Measurements from ENCODE around the gene SETDB2. TPM values are rescaled to one million over a fixed set of nuclear protein-coding genes. Genes with fewer than 3 reads are reported as not detected.

The SETDB2 gene
- total and polyA plus RNA-seq, 2 donors (not counting 3 experiments of a cell fraction or from before 2014, with no cell fraction given), result 1.5 to 5.6 TPM

DNA sequence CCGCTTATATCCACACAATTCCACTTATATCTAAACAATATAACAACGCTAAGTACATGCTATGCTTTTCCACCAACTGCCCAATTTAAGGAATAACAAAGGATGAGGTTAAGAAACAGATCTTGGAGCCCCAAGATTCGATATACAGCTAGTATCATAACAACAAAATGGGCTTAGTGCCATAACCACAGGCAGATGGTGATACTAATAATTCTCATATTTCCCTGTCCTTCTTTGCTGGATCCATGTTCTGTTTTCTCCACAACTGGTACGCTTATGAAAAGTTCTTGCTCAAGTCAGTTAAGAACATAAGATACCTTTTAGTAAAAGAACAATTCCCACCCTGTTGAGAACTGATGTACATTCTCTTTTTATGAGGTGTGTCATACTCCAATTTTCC lies 34.1 kb upstream of the SETDB2 start:
- TF ChIP-seq FOS (IDR thresholded peaks at IDR 0.05; ENCODE audit: borderline replicate concordance, insufficient read depth, low read length) (no peak), POLR2A (IDR thresholded peaks at IDR 0.05; ENCODE audit: low read depth, low read length) (no peak), JUN (IDR thresholded peaks at IDR 0.05; ENCODE audit: borderline replicate concordance, insufficient read depth, insufficient read length, low read depth) (no peak), EZH2 (IDR thresholded peaks at IDR 0.05; ENCODE audit: borderline replicate concordance, low read depth, low read length, severe bottlenecking) (no peak), POLR2AphosphoS5 (IDR thresholded peaks at IDR 0.05; ENCODE audit: insufficient read depth, low read depth, low read length) (no peak), GATA2 (IDR thresholded peaks at IDR 0.05; ENCODE audit: insufficient read depth, insufficient read length, low read depth, low read length) (no peak), MYC (IDR thresholded peaks at IDR 0.05; ENCODE audit: low read depth, low read length) (no peak)
- TF ChIP-seq, protein P1, sequence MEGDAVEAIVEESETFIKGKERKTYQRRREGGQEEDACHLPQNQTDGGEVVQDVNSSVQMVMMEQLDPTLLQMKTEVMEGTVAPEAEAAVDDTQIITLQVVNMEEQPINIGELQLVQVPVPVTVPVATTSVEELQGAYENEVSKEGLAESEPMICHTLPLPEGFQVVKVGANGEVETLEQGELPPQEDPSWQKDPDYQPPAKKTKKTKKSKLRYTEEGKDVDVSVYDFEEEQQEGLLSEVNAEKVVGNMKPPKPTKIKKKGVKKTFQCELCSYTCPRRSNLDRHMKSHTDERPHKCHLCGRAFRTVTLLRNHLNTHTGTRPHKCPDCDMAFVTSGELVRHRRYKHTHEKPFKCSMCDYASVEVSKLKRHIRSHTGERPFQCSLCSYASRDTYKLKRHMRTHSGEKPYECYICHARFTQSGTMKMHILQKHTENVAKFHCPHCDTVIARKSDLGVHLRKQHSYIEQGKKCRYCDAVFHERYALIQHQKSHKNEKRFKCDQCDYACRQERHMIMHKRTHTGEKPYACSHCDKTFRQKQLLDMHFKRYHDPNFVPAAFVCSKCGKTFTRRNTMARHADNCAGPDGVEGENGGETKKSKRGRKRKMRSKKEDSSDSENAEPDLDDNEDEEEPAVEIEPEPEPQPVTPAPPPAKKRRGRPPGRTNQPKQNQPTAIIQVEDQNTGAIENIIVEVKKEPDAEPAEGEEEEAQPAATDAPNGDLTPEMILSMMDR (IDR thresholded peaks at IDR 0.05; ENCODE audit: extremely low read depth in 1 of 2, insufficient read depth in 1 of 2, low read depth in 1 of 2, low read length in 2 of 2), result no peak
- Histone ChIP-seq H2AFZ (ENCODE audit: low read depth, low read length) (no peak overlapping the region), H3K4me1 (ENCODE audit: control insufficient read depth, extremely low read depth, insufficient read depth, low read length) (no peaks in the 10 kb centered on the region), H3K27me3 (ENCODE audit: control insufficient read depth in 2 of 2, insufficient read depth in 2 of 2, low read length in 2 of 2) (no peaks in the 10 kb centered on the region), H3K4me2 (ENCODE audit: insufficient read depth, low read length) (no peak overlapping the region), H3K9me1 (replicated peaks; ENCODE audit: control insufficient read depth, extremely low read depth, insufficient read depth, low read length) (no peaks in the 10 kb centered on the region), H3K9ac (replicated peaks; ENCODE audit: extremely low read depth, insufficient read depth, low read length) (no peak overlapping the region), H3K9me3 (replicated peaks; ENCODE audit: control insufficient read depth, insufficient read depth, low read length) (no peaks in the 10 kb centered on the region), H3K36me3 (ENCODE audit: control insufficient read depth in 2 of 2, extremely low read depth in 1 of 2, insufficient read depth in 2 of 2, low read length in 2 of 2) (no peaks in the 10 kb centered on the region), H4K20me1 (replicated peaks; ENCODE audit: control insufficient read depth, extremely low read depth, insufficient read depth, low read length) (no peaks in the 10 kb centered on the region), H3K4me3 (replicated peaks in 1 of 3; ENCODE audit: insufficient read depth in 1 of 3, low read depth in 1 of 3, low read length in 3 of 3) (no peak overlapping the region), H3K79me2 (ENCODE audit: control insufficient read depth, insufficient read depth, low read length) (no peaks in the 10 kb centered on the region), H3K27ac (ENCODE audit: insufficient read depth, low read depth, low read length) (no peak overlapping the region)
- no peak for FAIRE-seq
- intact Hi-C loops (cut with micrococcal nuclease) (no loop called here), dilution Hi-C loops (cut with MboI; ENCODE audit: extremely low pct_ligation_motif_present, low sequenced_read_pairs) (no loop called here)
- ChIA-PET POLR2A (no interaction called here), CTCF (interaction anchor here (1.2 kb wide), 1 partner anchor 33 kb away, joined by 3 read pairs; no protein-coding TSS in a partner anchor)
- BruUV-seq (replicated peaks), result no TSS peak
- no peak for DNase-seq (ENCODE audit: low read depth, low spot score)
